Sigmoid colon (tissue), 7 donors: ENCODE results near the gene ACER1. TPM values are rescaled to one million over a fixed set of nuclear protein-coding genes. Genes with fewer than 3 reads are reported as not detected.

ENCODE experiments used
- DNase-seq: peaks from one replicate; pipeline ENCODE4 v3.0.0-alpha.2; 2019
- H3K27ac ChIP-seq, 4 donors: fragments of 200-600 bp; sonication (generic); one replicate each; pipeline ENCODE4 v1.5.1; 2016 to 2019; ENCODE audit warnings: mild to moderate bottlenecking in 1 of 4
- H3K27me3 ChIP-seq, 3 donors: fragments of 200-600 bp; sonication (generic); one replicate each; pipeline ENCODE4 v1.5.1; 2019; ENCODE audit warnings: mild to moderate bottlenecking in 1 of 3
- H3K36me3 ChIP-seq, 4 donors: fragments of 200-600 bp; sonication (generic); one replicate each; pipeline ENCODE4 v1.5.1; 2016 to 2019
- H3K4me1 ChIP-seq, 4 donors: fragments of 200-600 bp; sonication (generic); one replicate each; pipeline ENCODE4 v1.5.1; 2017 to 2019
- H3K4me3 ChIP-seq, 4 donors: fragments of 200-600 bp; sonication (generic); one replicate each; pipeline ENCODE4 v1.5.1; 2017 to 2019; ENCODE audit warnings: mild to moderate bottlenecking in 2 of 4, moderate library complexity in 1 of 4
- H3K9me3 ChIP-seq, 4 donors: fragments of 200-600 bp in 3 of 4; sonication (generic) in 3 of 4; one replicate each; pipeline versions ENCODE4 v1.5.1 to v1.6.1; 2013 to 2019
- EP300 ChIP-seq, 4 donors: sonication (generic); formaldehyde crosslinking; IDR thresholded peaks; one replicate each; pipeline ENCODE4 v1.6.1; 2017; ENCODE audit warnings: antibody characterized with exemption in 4 of 4
- POLR2A ChIP-seq, 2 donors: fragments of 450-650 bp; IDR thresholded peaks; one replicate each; pipeline ENCODE4 v1.6.1; 2016; ENCODE audit warnings: antibody characterized with exemption in 2 of 2, mild to moderate bottlenecking in 2 of 2, moderate library complexity in 2 of 2
- POLR2AphosphoS5 ChIP-seq, 4 donors: sonication (generic); formaldehyde crosslinking; IDR thresholded peaks; one replicate each; pipeline ENCODE4 v1.6.1; 2017; ENCODE audit warnings: antibody characterized with exemption in 4 of 4
- WGBS, 2 donors: extraction: QIAGEN DNeasy Blood & Tissue Kit; methylation state at CpG; one replicate each; pipeline ENCODE4 v1.1.7; 2013; 5-methylcytosine and 5-hydroxymethylcytosine counted together
- intact Hi-C: fragments of 100-400 bp; cut with DNase I; formaldehyde crosslinking; loops from one replicate; pipeline ENCODE4 v1.15.1; 2023
- polyA plus RNA-seq, 3 donors: library from polyadenylated mRNA; stranded (reverse); fragments of 200-250 nt; gene quantifications; one replicate each; pipeline ENCODE4 v1.2.3, GENCODE V29; 2013
- total RNA-seq, 4 donors: library from RNA; depleted of rRNA; stranded (reverse); fragments of >200 nt; gene quantifications; one replicate each; pipeline ENCODE4 v1.1.0, GENCODE V29; 2016
- TF ChIP-seq, protein P1 (sequence below), 4 experiments: fragments of 450-650 bp in 3 of 4; fragments of 200-600 bp in 1 of 4; IDR thresholded peaks; one replicate each; pipeline ENCODE4 v1.5.1; 2016 to 2019; ENCODE audit warnings: antibody characterized with exemption in 4 of 4, mild to moderate bottlenecking in 3 of 4, moderate library complexity in 2 of 4
- donor health status: healthy with polysubstance abuse.
- donor health status: Bipolar disorder and iron deficiency.
- donor health status: healthy.

ACER1 gene
- total RNA-seq (not detected), polyA plus RNA-seq (under 1 TPM in 1 of 3 donors, not detected in 2; 0.19 TPM)

GRCh38 chr19:6333439-6333838, at the start of gene ACER1:
Gene ACER1 (minus strand): TSS chr19:6333612. CDS start chr19:6333551, 61 bp downstream.
- intact Hi-C loops = no loop called here
- TF ChIP-seq POLR2AphosphoS5 (IDR thresholded peaks at IDR 0.05) = no peak
- TF ChIP-seq POLR2A (IDR thresholded peaks at IDR 0.05) = no peak
- no peak for TF ChIP-seq EP300 (IDR thresholded peaks at IDR 0.05)
- TF ChIP-seq, protein P1, sequence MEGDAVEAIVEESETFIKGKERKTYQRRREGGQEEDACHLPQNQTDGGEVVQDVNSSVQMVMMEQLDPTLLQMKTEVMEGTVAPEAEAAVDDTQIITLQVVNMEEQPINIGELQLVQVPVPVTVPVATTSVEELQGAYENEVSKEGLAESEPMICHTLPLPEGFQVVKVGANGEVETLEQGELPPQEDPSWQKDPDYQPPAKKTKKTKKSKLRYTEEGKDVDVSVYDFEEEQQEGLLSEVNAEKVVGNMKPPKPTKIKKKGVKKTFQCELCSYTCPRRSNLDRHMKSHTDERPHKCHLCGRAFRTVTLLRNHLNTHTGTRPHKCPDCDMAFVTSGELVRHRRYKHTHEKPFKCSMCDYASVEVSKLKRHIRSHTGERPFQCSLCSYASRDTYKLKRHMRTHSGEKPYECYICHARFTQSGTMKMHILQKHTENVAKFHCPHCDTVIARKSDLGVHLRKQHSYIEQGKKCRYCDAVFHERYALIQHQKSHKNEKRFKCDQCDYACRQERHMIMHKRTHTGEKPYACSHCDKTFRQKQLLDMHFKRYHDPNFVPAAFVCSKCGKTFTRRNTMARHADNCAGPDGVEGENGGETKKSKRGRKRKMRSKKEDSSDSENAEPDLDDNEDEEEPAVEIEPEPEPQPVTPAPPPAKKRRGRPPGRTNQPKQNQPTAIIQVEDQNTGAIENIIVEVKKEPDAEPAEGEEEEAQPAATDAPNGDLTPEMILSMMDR (IDR thresholded peaks at IDR 0.05) = no peak
- H3K36me3 ChIP-seq = no peaks in the 10 kb centered on the region
- H3K27ac ChIP-seq = no peak within 1 kb of the TSS
- WGBS, 2 donors = 59 to 76% methylated on average over 17 of the region's 17 CpGs
- DNase-seq = no peak
- H3K27me3 ChIP-seq = no peaks in the 10 kb centered on the region
- no peak within 1 kb of the TSS for H3K4me3 ChIP-seq
- no peaks in the 10 kb centered on the region for H3K9me3 ChIP-seq
- no peaks in the 10 kb centered on the region for H3K4me1 ChIP-seq

DNA sequence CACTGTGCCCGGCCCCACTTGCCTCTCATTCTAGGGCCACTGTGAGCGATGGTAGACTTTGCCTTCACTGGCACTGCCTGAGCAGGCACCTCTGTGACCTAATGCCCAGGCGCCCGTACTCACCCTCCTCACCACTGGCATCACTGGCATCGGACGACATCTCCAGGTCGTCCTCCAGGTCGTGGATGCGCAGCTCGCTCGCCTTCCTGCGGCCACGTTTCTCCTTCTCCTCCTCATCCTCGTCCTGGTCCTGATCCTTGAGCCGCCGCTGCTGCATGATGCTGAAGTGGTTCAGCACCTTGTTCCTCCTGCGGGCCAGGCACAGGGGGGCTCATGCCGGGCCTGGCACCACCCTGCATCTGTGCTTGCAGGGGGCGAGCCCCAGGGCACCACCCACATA, 49.8 kb upstream of the ACER1 start:
- no peaks in the 10 kb centered on the region for H3K27me3 ChIP-seq
- DNase-seq = no peak
- TF ChIP-seq, protein P1 (IDR thresholded peaks at IDR 0.05) = no peak
- TF ChIP-seq EP300 (IDR thresholded peaks at IDR 0.05) (no peak), POLR2AphosphoS5 (IDR thresholded peaks at IDR 0.05) (no peak), POLR2A (IDR thresholded peaks at IDR 0.05) (no peak)
- H3K4me1 ChIP-seq = peaks cover 0 to 5% (median 1%) of the 10 kb centered on the region in 4 donors
- intact Hi-C loops = no loop called here
- 94 to 96% methylated on average over 19 of the region's 19 CpGs for WGBS, 2 donors
- peaks cover 52 to 95% (median 61%) of the 10 kb centered on the region in 4 donors for H3K36me3 ChIP-seq
- H3K27ac ChIP-seq = no peak overlapping the region
- no peaks in the 10 kb centered on the region for H3K9me3 ChIP-seq
- H3K4me3 ChIP-seq = no peak overlapping the region

GRCh38 chr19:6381030-6381750, 47.8 kb upstream of the ACER1 start:
- Histone ChIP-seq H3K4me1 (peaks cover 0 to 12% (median 10%) of the 10 kb centered on the region in 4 donors), H3K27ac (no peak overlapping the region), H3K27me3 (no peaks in the 10 kb centered on the region), H3K4me3 (no peak overlapping the region), H3K36me3 (peaks cover 37 to 75% (median 45%) of the 10 kb centered on the region in 4 donors), H3K9me3 (no peaks in the 10 kb centered on the region)
- no peak for DNase-seq
- intact Hi-C loops = no loop called here
- WGBS, 2 donors = 97% methylated on average over 40 of the region's 40 CpGs
- TF ChIP-seq EP300 (IDR thresholded peaks at IDR 0.05) (no peak), POLR2AphosphoS5 (IDR thresholded peaks at IDR 0.05) (no peak), POLR2A (IDR thresholded peaks at IDR 0.05) (no peak)
- TF ChIP-seq, protein P1 (IDR thresholded peaks at IDR 0.05) = no peak

GRCh38 chr19:6379744-6380143, 46.3 kb upstream of the ACER1 start:
- DNase-seq = no peak
- Histone ChIP-seq H3K4me1 (peaks cover 0 to 16% (median 12%) of the 10 kb centered on the region in 4 donors), H3K27ac (no peak overlapping the region), H3K36me3 (peaks cover 37 to 70% (median 41%) of the 10 kb centered on the region in 4 donors), H3K27me3 (no peaks in the 10 kb centered on the region), H3K4me3 (no peak overlapping the region), H3K9me3 (no peaks in the 10 kb centered on the region)
- TF ChIP-seq, protein P1 (IDR thresholded peaks at IDR 0.05) = no peak
- TF ChIP-seq POLR2A (IDR thresholded peaks at IDR 0.05) (no peak), EP300 (IDR thresholded peaks at IDR 0.05) (no peak), POLR2AphosphoS5 (IDR thresholded peaks at IDR 0.05) (no peak)
- intact Hi-C loops = loop anchor here (10.0 kb wide), 1 partner anchor 685 kb away; the partner anchor contains the start of gene ZNF557
- 79 to 98% methylated on average over 3 of the region's 3 CpGs for WGBS, 2 donors
